AML-193 (cell line): Measurements from ENCODE around the gene TMEM26.

Source experiments
- DNase-seq, 2 experiments: peaks; one replicate each; lab custom pipeline; 2025; lab: John Stamatoyannopoulos, UW

TMEM26 gene

DNA sequence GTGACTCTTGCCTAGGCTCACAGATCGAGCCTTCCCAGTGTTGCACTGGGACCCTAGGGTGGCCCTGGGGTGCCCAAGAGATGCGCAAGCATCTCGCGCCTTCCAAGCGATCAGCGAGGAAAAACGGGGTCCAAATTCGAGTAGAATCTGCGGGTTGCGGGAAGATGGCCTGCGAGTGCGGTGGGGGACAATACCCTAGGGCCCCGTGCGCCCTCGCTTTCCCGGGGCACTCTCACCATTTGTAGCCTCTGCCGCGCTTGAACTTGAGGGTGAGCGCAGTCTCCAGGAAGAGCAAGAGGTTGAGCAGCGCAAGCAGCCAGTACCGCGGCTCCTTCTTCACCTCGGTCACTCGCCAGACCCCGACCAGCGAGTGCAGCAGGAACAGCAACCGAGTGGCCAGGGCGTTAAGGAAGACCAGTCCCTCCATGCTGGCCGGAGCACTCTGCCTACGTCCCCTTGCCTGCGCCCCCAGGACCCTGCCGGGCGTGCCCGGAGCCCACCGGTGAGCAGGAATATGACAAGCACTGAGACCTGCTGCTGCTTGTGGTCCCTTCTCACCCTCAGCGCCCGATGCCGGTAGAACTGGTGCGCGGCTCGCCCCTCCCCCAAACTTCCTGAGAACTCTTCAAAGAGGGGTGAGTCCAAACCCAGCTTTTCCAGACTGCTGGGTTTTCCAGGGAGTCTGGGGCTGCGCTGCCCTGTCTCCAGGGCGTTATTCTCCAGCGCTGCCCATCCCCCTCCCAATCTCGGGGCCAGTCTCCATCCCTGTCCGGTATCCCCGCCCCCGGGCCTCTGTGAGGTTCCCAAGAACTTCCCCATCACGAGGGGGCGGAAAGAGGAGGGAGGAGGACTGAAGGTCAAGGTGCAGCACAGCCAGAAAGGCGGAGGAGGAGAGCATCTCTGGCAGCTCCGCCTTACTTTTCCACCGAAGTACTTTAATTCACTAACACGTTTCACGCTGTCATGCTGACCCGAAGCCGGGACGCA lies at the start of gene TMEM26:
TSS of gene TMEM26 (minus strand) at position 727 of the 987 bp plus-strand sequence. CDS start at position 427, 300 bp downstream.
- DNase-seq, result no peak

DNA sequence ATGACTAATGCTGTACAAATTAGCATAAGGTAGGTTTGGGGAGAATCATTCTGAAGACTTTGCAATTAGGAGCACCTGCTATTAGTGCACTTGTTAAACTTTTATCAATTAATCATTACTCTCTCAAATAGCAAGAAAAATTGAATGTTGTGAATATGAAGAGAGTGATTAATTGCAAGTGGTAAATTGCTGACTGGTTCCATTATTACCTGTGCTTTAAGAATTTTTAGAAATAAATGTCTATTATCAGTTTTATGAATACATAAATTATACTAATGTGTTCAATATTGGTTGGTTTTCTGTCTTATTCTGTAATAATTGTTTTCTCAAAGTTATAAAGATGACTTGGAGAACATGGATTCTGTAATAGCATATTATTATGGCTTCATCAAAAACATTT lies 47.3 kb upstream of the TMEM26 start:
- no peak for DNase-seq

DNA sequence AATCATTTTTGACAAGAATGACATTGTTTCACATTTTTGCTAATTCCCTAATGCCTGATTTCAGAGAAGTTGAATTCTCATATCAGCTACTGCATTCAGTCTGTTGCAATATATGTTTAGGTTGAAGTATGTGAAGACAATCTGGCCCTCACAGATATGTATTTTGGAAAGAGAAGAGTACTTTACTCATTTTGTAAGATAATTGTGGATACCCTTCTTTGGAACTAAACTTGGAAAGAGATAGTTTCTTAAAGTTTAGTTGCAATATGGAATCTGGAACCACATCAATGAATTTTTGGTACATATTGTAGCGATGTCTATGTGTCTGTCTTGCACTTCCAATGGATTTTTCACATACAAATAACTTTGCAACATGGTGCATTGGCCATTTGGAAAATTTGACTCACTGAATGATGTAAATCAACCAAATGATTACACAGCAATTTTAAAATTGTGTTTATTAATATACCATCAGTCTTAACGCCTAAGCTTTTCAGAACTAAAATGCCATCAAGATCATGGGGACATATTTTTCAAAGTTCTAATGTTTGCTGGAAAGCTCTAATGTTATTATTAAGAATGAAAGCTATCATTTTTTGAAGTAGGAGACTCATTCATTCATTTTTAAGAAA lies 39.3 kb upstream of the TMEM26 start:
- no peak for DNase-seq

DNA sequence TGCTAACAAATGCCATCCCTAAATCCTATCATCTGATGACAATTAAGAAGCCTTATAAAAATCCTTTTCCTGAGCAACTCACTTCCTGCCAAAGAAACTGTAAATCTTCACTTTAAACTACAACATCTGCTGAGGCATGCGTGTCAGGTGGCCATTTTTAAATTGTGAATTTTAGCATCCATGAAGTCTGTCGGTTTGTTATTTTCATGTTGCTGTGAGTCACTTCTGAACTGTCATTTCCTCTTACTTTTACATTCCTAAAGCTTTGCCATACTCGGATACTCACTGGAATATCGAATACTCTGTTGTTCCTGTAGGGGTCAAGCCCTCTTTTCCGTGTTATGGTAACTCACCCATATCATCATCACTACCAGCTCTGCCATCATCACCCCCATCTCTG lies 34.3 kb upstream of the TMEM26 start:
- no peak for DNase-seq

DNA sequence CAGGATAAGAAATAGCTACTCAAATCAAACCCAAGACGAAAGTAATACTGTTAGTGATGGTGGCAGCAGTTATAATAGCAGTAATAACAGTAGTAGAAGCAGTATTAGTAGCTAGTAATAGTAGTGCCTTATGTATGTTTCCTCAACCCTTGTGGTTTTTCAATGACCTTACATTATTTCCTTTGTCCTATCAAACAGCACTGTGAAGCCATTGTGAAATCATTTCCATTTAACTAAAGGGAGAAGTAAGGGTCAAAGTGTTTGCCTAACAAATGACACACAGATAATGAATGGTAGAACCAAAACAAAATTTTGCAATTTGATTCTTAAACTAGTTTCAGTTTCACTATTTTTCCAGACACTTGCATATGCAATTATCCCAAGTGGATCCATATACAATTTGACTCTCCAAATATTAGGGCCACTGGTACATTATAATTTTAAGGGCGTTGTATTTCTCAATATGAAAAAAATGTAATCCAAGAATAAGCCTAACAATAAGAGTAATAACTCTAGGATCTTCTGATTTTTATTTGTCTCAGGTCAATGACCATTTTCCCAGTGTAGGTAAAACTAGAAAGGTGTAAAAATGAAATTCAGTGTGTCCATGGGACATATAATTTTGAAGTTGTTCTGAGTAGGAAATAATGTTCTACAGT lies 33.7 kb upstream of the TMEM26 start:
- peak; percentile 92 to 93 for DNase-seq

DNA sequence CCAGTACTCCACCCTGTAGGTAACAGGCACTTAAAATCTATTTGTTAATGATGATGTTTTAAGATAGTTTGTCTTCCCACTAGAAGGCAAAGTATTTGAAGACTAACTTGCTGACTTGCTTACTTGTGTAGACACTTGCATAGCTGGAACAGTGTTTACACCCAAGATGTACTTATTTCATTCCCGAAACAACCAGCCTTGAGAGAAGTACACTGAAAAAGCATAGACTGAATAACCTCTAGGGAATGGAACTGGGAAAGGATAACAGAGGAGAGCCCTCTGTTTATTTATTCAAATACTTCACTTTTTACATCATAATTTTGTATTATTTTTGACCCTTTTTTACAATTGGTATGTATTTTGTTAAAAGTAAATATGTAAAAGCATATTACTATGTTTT lies 33.1 kb upstream of the TMEM26 start:
- no peak for DNase-seq

DNA sequence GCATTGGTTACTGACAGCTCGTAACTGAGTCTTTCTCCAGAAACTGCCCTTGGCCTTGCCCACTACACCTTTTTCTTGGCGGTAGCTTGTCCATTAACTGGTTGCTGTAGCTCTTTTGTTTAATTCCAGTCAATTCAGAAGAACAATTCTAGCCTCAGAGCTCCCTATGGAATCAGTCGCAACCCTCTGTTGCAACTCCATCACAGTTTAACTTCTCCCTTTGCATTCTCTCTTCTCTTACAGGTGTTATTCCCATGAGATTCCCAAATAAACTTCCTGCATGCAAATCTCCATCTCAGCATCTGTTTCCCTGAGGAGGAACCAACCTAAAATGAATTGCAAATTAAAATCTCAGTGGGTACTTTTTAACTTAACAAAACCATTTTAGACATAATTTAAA lies 28.4 kb upstream of the TMEM26 start:
- no peak for DNase-seq

DNA sequence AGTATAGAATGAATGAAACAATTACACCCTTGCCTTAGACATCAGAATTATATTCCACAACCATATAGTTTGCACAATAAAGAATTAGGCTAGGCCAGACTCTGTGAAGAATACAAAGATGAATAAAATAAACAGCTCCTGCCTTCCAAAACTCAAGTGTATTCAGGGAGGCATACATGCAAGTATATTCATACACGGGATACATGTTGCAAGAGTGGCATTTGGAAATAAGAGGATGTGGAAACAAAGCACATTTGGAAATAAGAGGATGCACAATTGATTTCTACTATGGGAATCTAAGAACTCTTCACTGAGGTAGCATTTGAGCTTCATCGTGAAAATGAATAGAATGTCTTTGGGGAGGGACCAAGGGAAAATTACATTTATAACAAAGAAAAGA lies 27.0 kb upstream of the TMEM26 start:
- no peak for DNase-seq

DNA sequence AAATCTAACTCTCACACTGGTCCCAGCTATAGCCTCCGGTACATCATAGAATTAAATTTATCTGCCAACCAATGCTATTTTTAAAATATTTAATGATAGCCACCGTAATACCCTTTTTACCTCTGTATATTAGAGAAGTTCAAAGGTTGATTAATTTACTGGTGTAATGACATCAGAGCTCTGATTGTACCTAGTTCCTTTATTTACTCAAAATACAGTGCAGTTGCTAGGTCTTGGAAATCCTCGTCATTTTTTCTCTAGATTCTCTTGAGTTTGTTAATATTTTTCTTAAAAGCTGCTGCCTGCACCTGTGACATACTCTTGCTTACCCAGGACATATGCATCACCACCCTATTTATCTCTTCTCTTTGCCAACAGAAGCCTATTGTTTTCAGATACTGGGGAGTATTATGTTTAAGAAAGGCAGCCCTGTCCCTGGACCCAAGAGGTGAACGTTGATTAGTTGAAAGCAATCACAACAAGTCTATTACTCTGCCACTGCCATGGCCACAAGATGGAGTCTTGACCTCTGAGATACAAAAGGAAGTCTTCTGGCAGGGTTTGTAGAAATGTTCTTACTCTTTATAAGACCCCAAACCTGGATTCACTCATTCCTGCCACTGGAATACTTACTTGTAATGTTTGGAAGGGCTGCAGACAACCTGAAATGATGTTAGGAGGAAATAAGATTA lies 25.6 kb upstream of the TMEM26 start:
- no peak for DNase-seq

DNA sequence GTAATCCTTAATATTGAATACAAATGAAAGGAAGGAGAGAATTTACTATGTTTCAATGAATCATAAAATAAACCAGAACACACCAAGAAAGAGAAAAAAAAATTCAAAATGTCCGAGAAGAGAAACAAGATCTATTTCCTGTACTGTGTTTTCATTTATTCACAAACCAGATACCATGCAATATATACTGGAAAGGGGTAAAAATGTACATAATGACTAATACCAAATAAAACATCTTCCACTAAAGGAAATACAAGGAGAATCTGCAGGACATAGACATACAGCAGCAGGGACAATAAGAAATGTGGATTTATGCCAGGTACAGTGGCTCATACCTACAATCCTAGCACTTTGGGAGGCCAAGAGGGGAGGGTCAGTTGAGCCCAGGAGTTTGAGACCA lies 24.3 kb upstream of the TMEM26 start:
- DNase-seq, result no peak

DNA sequence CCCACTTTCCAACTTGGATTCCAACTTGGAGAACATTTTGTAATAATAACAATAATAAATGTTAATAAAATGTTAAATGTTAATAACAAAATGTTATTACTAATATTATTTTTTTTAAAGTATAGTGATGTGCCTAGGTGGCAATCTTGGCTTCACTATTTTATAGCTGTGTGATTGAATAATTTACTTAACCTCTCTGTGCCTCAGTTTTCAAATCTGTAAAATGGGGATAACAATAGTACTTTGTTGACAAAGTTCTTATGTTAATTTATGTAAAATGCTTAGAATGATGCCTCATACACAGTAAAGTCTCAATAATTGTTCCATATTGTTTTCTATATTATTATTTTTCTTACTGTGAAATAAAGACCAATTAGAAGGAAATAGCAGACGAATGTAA lies 23.3 kb upstream of the TMEM26 start:
- no peak for DNase-seq

DNA sequence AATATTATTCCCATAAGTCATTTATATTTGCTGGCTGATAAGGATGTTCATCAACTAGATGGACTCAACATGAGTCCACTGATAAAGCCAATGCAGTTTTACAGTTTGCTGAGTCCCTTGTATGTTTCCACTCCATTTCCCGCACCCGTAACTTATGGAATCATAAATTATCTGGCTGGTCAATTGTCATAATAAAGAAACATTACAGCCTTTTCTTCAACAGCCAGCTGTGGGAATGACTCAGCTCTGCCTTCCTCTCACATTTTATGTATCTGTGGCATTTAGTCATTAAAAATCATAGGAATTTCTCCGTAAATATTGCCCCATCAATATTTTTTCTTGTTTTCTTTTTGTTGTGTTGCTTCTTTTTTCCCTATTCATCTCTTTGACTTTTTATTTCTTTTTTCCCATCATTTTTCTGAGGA lies 22.3 kb upstream of the TMEM26 start:
- no peak for DNase-seq

DNA sequence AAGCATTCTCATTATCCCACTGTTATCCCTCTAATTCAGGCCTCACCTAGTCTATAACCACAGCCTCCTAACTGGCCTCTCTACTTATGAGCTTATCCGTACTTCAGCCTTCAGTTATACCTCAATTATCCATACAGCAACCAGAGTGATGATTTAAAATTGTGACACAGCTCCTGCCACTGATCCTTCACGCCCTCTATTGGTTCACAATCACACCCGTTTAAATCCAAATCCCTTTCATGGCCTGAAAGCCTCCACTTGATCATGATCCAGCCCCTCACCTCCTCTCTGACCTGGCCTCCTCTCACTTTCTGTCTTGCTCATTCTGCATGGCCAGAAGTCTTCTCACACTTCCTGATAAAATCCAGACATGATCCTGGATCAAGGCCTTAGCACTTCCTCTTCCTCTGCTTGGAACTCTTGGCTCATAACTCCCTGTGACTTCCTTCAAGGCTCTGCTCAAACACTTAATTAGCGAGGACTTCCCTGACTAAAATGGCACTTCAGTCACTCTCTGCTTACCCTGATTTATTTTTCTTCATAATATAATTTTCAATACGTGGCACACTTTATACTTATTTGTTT lies 19.0 kb upstream of the TMEM26 start:
- DNase-seq, result no peak

DNA sequence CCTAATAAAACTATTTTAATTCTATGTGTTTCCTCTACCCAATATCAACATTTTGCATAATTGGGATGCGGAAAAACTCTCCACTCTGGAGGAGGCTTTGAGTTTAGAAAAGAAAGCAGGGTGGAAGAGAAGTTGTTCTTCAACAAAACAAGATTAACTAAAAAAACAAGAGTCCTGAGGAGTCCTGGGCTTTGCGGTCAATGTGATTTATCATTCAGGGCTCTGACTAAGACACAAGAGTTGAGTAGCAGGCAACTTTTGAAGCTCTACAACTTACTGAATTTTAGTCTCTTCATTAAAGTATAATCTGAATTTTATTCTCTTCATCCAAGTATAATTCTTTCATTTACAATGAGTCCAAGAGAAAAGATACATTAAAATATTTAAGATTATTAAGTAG lies 18.3 kb upstream of the TMEM26 start:
- DNase-seq, result no peak

DNA sequence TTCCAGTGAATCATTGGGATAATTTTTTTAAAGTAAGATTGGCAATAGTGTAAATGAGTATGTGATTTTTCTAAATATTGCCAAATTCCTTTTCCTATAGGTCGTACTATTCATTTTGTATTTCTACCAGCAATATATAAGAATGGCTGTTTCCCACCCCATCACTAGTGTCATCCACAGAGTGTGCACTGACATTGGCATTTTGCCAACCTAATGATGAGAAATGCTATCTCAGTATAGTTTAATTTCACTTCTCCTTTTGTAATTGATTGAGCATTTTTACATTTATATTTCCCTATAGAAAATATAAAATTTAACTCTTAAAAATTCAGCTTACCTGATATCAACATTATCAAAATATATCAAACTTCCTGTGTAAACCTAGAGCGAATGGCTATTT lies 17.6 kb upstream of the TMEM26 start:
- DNase-seq, result no peak

DNA sequence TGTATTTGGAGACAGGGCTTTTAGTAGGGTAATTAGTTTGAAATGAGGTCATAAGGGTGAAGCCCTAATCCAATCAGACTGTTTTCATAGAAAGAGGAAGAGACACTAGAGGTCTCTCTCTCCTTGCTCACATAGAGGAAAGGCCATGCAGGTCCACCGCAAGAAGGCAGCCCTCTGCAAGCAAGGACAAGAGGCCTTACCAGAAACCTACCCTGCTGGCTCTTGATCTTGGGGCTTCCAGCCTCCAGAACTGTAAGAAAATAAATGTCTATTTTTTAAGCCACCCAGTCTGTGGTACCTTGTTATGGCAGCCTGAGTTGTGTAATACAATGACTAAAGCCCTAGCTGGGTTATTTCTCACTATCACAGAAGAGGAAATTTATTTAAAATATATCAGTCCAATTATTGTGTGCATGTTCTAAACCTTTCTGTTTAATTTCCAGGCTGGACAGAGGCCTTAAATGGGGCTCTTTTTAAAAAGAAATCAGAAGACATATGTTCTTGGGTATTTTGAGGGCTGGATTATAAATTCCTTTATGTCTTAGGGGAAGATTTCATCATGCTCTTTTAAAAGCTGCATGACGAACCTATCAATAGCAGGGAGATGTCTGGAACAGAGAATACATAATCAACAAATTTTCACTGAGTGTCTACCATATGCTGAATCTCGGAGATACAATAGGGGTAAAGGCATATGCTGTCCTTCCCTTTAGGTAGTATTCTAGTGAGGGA lies 12.9 kb upstream of the TMEM26 start:
- DNase-seq, result peak in 1 of 2 experiments; percentile 2

DNA sequence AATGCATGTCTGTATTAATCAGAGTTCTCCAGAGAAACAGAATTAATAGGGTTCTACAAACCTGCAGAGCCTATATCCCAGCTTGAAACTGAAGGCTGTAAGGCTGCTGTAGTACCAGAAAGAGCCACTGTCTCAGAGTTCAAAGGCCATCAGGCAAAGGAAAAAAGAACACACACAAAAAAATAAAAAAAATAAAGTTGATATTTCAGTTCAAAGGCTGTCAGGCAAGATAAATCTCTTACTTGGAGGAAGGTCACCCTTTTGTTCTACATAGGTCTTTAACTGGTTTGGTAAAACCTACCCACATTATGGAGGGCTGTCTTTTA lies 12.0 kb upstream of the TMEM26 start:
- DNase-seq, result no peak

DNA sequence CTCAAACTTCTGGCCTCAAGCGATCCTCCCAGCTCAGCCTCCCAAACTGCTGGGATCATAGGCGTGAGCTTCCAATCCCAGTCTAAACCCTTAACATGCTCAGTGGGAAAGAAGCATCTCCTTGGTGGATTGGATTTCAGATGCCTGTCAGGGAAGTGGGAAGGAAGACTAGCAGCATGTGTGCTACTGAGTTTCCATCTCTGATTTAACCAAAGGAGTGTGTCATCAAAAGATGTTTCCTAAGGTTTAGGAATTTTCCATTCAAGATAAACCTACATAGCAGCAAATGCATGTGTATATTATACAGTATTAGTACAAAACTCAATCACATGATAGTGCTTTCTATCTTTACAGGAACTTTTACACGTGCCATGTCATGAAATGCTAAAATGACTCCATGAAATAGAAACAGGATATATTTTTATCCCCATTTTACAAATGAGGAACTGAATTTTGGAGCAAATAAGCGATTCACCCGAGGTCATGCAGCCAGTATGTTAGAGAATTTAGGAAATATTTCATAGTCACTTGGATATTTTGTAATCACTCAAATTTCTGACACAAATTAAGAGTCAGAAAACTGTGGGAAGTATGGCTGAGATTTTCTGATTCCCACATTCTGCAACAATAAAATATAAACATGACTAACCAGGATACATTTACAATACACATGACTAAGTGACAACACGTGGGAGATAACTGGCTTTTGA lies 11.4 kb upstream of the TMEM26 start:
- DNase-seq, result no peak

DNA sequence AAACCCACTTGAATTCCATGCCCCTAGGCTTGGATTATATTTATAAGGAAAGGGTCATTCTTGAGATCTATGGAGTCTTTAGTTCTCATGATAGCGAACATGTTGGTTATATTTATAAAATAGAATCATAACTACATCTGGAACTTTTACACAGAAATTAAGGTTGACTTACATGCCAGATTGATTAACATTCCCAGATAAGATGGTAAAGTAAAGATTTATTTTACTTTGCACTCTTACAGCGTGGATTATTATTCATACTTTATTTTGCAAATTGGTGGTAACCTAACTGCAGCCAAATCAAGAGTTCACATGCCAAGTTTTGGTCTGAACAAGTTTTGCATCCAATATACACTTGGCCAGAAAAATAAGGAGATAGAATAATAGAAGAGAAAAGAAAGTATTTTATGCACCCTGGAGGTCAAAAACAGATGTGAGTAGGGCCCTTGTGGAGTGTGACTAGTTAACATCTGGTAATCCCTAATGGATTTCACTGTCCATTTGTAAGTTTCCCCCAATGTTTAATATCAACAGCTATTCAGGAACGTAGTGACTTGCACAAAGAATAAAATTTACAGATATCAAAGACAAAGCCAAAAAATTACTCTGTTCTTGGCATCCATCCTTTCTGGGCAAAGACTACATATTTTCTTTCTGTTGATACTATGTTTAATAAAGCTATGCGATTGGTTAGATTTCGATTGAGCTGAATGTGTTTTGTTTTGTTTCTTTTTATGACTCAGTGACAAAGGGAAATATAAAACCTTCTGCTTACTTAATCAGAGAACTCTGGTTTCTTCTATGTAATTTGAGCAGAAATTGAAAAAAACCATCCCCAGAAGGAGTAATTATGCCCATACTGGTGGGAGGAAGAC lies 10.1 kb upstream of the TMEM26 start:
- DNase-seq, result no peak

DNA sequence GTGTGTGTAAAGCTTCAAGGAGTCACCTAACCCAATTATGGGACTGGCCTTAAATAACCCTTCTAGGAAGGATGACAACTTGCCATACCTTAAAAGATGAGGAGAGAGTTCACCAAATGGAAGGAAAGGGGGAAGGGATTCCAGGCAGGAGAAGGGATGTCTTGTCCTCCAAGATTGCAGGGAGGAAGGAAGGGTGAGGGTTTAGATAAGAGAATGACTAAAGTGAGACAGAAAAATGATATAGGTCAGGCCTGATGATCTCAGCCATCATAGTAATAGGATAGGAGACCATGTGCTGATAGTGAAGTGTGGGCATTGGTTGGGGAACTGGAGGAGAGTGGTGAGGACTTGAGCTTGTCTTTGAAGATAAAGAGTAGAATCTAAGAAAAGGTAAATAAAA lies 7.7 kb upstream of the TMEM26 start:
- no peak for DNase-seq
